MM.1S (cell line): ENCODE measurements around the gene NFAT5.

Source experiments
- DNase-seq: peaks from one replicate; pipeline ENCODE4 v3.0.0-alpha.2; 2015
- H2AFZ ChIP-seq: fragments of 300-600 bp; sonication (generic); 2 replicates; pipeline ENCODE4 v1.6.0; 2016; ENCODE audit warnings: antibody characterized with exemption, low read length
- H3F3A ChIP-seq: fragments of 300-600 bp; sonication (generic); 2 replicates; pipeline ENCODE4 v1.6.1; 2016; ENCODE audit warnings: mild to moderate bottlenecking, antibody characterized with exemption, low read length, moderate library complexity, mixed read lengths; ENCODE audit not compliant: insufficient read depth
- H3K27ac ChIP-seq: fragments of 300-600 bp; sonication (generic); 2 replicates; pipeline ENCODE4 v1.5.1; 2016; ENCODE audit warnings: mild to moderate bottlenecking, low read length
- H3K27me3 ChIP-seq: fragments of 300-600 bp; sonication (generic); replicated peaks from 2 replicates; pipeline ENCODE4 v1.6.0; 2016; ENCODE audit warnings: low read length; ENCODE audit not compliant: insufficient read depth
- H3K36me3 ChIP-seq: fragments of 300-600 bp; sonication (generic); replicated peaks from 2 replicates; pipeline ENCODE4 v1.6.1; 2016; ENCODE audit warnings: mild to moderate bottlenecking, low read length, mixed read lengths; ENCODE audit not compliant: insufficient read depth
- H3K4me1 ChIP-seq: fragments of 300-600 bp; sonication (generic); 2 replicates; pipeline ENCODE4 v1.6.1; 2016; ENCODE audit warnings: low read length, mixed read lengths
- H3K4me2 ChIP-seq: fragments of 300-600 bp; sonication (generic); 2 replicates; pipeline ENCODE4 v1.6.0; 2016; ENCODE audit warnings: low read depth, low read length
- H3K4me3 ChIP-seq: fragments of 300-600 bp; sonication (generic); 2 replicates; pipeline ENCODE4 v1.5.1; 2016; ENCODE audit warnings: low read length, mixed read lengths
- H3K79me2 ChIP-seq: fragments of 300-600 bp; sonication (generic); 2 replicates; pipeline ENCODE4 v1.6.1; 2016; ENCODE audit warnings: mixed run types, low read length, mixed read lengths
- H3K9ac ChIP-seq: fragments of 300-600 bp; sonication (generic); 2 replicates; pipeline ENCODE4 v1.6.1; 2016; ENCODE audit warnings: low read length, mixed read lengths
- H3K9me2 ChIP-seq: fragments of 300-600 bp; sonication (generic); replicated peaks from 2 replicates; pipeline ENCODE4 v1.6.1; 2016; ENCODE audit warnings: mild to moderate bottlenecking, low read length, mixed read lengths; ENCODE audit not compliant: insufficient read depth
- H3K9me3 ChIP-seq: fragments of 300-600 bp; sonication (generic); replicated peaks from 2 replicates; pipeline ENCODE4 v1.6.1; 2016; ENCODE audit warnings: mild to moderate bottlenecking, low read length, mixed read lengths; ENCODE audit not compliant: insufficient read depth
- H4K20me1 ChIP-seq: fragments of 300-600 bp; sonication (generic); 2 replicates; pipeline ENCODE4 v1.6.1; 2016; ENCODE audit warnings: mild to moderate bottlenecking, low read length, moderate library complexity, mixed read lengths; ENCODE audit not compliant: insufficient read depth
- EZH2 ChIP-seq: fragments of 300-600 bp; sonication (generic); optimal IDR thresholded peaks from 2 replicates; pipeline ENCODE3; 2017; ENCODE audit warnings: low read depth, mild to moderate bottlenecking, antibody characterized with exemption, low read length, mixed read lengths
- EZH2phosphoT487 ChIP-seq: fragments of 300-600 bp; sonication (generic); IDR thresholded peaks from 2 replicates; pipeline ENCODE4 v1.6.1; 2018; ENCODE audit warnings: antibody characterized with exemption, low read length
- TF ChIP-seq, protein P1 (sequence below): fragments of 300-600 bp; sonication (generic); IDR thresholded peaks from 2 replicates; pipeline ENCODE4 v1.5.1; 2016; ENCODE audit warnings: antibody characterized with exemption, low read length, mixed read lengths

The NFAT5 gene

DNA sequence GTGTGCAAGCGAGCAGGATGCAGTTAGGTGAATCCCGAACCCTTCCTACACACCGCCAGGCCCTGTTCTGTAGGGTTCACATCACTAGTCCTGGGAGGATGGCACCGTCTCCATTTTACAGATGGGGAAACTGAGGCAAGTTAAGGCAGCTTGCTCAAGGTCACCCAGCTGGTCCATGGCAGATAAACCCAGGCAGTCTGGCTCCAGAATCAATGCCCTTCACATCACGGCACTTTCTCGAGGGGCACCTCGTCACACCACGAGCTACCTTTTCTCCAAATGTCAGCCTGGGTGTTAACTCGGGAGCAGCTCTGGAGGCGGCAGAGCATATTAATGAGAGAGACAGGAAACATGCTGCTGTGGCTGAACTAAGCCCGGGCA, 179.5 kb downstream of the NFAT5 start:
- TF ChIP-seq EZH2phosphoT487 = no peak
- TF ChIP-seq EZH2 = no peak
- TF ChIP-seq, protein P1, sequence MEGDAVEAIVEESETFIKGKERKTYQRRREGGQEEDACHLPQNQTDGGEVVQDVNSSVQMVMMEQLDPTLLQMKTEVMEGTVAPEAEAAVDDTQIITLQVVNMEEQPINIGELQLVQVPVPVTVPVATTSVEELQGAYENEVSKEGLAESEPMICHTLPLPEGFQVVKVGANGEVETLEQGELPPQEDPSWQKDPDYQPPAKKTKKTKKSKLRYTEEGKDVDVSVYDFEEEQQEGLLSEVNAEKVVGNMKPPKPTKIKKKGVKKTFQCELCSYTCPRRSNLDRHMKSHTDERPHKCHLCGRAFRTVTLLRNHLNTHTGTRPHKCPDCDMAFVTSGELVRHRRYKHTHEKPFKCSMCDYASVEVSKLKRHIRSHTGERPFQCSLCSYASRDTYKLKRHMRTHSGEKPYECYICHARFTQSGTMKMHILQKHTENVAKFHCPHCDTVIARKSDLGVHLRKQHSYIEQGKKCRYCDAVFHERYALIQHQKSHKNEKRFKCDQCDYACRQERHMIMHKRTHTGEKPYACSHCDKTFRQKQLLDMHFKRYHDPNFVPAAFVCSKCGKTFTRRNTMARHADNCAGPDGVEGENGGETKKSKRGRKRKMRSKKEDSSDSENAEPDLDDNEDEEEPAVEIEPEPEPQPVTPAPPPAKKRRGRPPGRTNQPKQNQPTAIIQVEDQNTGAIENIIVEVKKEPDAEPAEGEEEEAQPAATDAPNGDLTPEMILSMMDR = no peak
- Histone ChIP-seq H3K4me2 (no peak overlapping the region), H3K9me2 (no peaks in the 10 kb centered on the region), H3K79me2 (peaks cover 43% of the 10 kb centered on the region), H3K9me3 (no peaks in the 10 kb centered on the region), H2AFZ (no peak overlapping the region), H3K4me3 (no peak overlapping the region), H3K36me3 (peaks cover 35% of the 10 kb centered on the region), H4K20me1 (no peaks in the 10 kb centered on the region; the same call in 1 of the 2 replicates), H3F3A (no peaks in the 10 kb centered on the region), H3K27ac (no peak overlapping the region), H3K27me3 (no peaks in the 10 kb centered on the region), H3K9ac (no peak overlapping the region), H3K4me1 (no peaks in the 10 kb centered on the region)
- DNase-seq = no peak

DNA sequence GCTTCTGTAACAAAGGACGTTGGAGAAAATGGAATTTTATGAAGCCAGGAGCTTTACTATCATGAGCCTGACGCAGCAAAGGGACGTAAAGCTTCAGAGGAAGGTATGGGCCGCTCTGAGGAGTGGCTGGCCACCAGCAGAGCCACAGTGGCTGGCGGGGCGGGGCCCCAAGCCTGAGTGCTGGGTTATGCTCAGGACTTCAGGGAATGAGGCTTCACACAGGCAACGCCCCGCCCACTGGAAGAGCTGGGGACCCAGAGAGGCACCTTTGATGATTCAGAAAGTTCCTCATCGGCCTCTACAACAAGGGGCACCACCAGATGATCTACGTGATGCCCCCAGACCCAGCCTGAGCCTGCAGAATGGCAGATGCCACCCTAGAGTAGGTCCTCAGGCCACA, 180.2 kb downstream of the NFAT5 start:
- DNase-seq = no peak
- H3K4me2 ChIP-seq = no peak overlapping the region
- H3K36me3 ChIP-seq = peaks cover 31% of the 10 kb centered on the region
- no peak overlapping the region for H3K27ac ChIP-seq
- H4K20me1 ChIP-seq = no peaks in the 10 kb centered on the region; the same call in 1 of the 2 replicates
- H3K9ac ChIP-seq = no peak overlapping the region
- TF ChIP-seq EZH2phosphoT487 (no peak), EZH2 (no peak)
- TF ChIP-seq, protein P1 = no peak
- H3K9me3 ChIP-seq = no peaks in the 10 kb centered on the region
- H3K9me2 ChIP-seq = no peaks in the 10 kb centered on the region
- H2AFZ ChIP-seq = no peak overlapping the region
- H3F3A ChIP-seq = no peaks in the 10 kb centered on the region
- no peaks in the 10 kb centered on the region for H3K27me3 ChIP-seq
- H3K4me1 ChIP-seq = no peaks in the 10 kb centered on the region
- H3K4me3 ChIP-seq = no peak overlapping the region
- peaks cover 50% of the 10 kb centered on the region for H3K79me2 ChIP-seq

DNA sequence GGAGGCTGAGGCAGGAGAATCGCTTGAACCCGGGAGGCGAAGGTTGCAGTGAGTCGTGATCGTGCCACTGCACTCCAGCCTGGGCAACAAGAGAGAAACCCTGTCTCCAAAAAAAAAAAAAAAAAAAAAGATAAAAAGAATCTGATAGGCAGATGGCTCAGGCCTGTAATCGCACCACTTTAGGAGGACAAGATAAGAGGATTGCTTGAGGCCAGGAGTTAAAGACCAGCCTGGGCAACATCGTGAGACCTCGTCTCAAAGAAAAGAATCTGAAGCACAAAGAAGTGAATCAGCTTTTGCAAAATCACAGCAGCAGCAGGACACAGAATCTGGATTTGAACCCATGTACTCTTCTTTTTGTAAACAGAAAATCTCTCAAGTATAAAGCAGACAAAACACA, 181.3 kb downstream of the NFAT5 start:
- no peak overlapping the region for H2AFZ ChIP-seq
- no peaks in the 10 kb centered on the region; the same call in 1 of the 2 replicates for H4K20me1 ChIP-seq
- no peak overlapping the region for H3K9ac ChIP-seq
- H3K4me3 ChIP-seq = no peak overlapping the region
- H3K9me2 ChIP-seq = no peaks in the 10 kb centered on the region
- H3F3A ChIP-seq = no peaks in the 10 kb centered on the region
- TF ChIP-seq EZH2 (no peak), EZH2phosphoT487 (no peak)
- TF ChIP-seq, protein P1 = no peak
- no peak overlapping the region for H3K4me2 ChIP-seq
- DNase-seq = no peak
- H3K79me2 ChIP-seq = peaks cover 61% of the 10 kb centered on the region
- H3K9me3 ChIP-seq = no peaks in the 10 kb centered on the region
- H3K27ac ChIP-seq = no peak overlapping the region
- H3K4me1 ChIP-seq = no peaks in the 10 kb centered on the region
- no peaks in the 10 kb centered on the region for H3K27me3 ChIP-seq
- peaks cover 28% of the 10 kb centered on the region for H3K36me3 ChIP-seq
